Measurements from ENCODE around the gene COL27A1.

The COL27A1 gene

GRCh38 chr9:114250235-114250568 is 94.9 kb downstream of the COL27A1 start:
- DNase-seq, result no peak

GRCh38 chr9:114250648-114251047 is 95.3 kb downstream of the COL27A1 start:
- DNase-seq, result no peak

- no peak for DNase-seq
These were observed 97.1 kb downstream of the COL27A1 start for GRCh38 chr9:114252394-114252793.

- no peak for DNase-seq
These were observed 101.5 kb downstream of the COL27A1 start for GRCh38 chr9:114256827-114257328.

- no peak for DNase-seq
These were observed 102.9 kb downstream of the COL27A1 start for GRCh38 chr9:114258218-114258617.

- no peak for DNase-seq
These were observed 103.8 kb downstream of the COL27A1 start for GRCh38 chr9:114258866-114259797.

- DNase-seq, result peak in 1 of 3 experiments; percentile 43
These were observed 104.6 kb downstream of the COL27A1 start for GRCh38 chr9:114259798-114260523.

- DNase-seq, result no peak
These were observed 105.7 kb downstream of the COL27A1 start for GRCh38 chr9:114261026-114261425.

- no peak for DNase-seq
These were observed 106.7 kb downstream of the COL27A1 start for GRCh38 chr9:114261987-114262386.

GRCh38 chr9:114263853-114264510 is 108.6 kb downstream of the COL27A1 start:
- DNase-seq, result no peak

GRCh38 chr9:114264806-114265550 is 109.6 kb downstream of the COL27A1 start:
- no peak for DNase-seq

GRCh38 chr9:114266969-114267368 is 111.6 kb downstream of the COL27A1 start:
- no peak for DNase-seq

- no peak for DNase-seq
These were observed 113.7 kb downstream of the COL27A1 start for GRCh38 chr9:114269023-114269422.

GRCh38 chr9:114270120-114270975 is 115.0 kb downstream of the COL27A1 start:
- DNase-seq, result no peak

- peak in 1 of 3 experiments; percentile 8 for DNase-seq
These were observed 116.5 kb downstream of the COL27A1 start for GRCh38 chr9:114271556-114272510.

GRCh38 chr9:114272739-114273431 is 117.5 kb downstream of the COL27A1 start:
- no peak for DNase-seq

GRCh38 chr9:114273461-114273881 is 118.1 kb downstream of the COL27A1 start:
- DNase-seq, result no peak

- no peak for DNase-seq
These were observed 118.9 kb downstream of the COL27A1 start for GRCh38 chr9:114274217-114274616.

- no peak for DNase-seq
These were observed 120.1 kb downstream of the COL27A1 start for GRCh38 chr9:114275246-114276004.

Measured in NCI-H1417 (cell line).